Measurements from ENCODE around the gene GLRA1.

DNA sequence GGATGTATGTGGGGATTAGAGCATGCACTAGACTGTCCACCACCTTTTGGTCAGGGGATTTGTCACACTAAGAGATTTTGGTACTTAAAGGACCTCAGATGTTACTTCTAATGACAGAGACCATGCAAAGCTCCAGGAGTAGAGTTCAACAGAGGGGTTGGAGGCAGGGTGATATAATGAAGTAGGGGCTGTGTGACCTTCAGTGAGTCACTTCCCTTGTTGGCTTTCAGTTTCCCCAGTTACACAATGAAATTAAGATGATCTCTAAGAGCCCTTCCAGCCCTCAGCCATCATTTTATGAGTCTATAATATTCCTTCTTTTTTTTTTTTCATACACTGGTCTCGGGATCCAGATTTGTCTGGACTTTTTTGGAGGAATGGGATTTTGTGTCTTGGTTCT lies 26.8 kb downstream of the GLRA1 start:
- TF ChIP-seq POLR2A (IDR thresholded peaks at IDR 0.05): no peak
- TF ChIP-seq, protein P1, sequence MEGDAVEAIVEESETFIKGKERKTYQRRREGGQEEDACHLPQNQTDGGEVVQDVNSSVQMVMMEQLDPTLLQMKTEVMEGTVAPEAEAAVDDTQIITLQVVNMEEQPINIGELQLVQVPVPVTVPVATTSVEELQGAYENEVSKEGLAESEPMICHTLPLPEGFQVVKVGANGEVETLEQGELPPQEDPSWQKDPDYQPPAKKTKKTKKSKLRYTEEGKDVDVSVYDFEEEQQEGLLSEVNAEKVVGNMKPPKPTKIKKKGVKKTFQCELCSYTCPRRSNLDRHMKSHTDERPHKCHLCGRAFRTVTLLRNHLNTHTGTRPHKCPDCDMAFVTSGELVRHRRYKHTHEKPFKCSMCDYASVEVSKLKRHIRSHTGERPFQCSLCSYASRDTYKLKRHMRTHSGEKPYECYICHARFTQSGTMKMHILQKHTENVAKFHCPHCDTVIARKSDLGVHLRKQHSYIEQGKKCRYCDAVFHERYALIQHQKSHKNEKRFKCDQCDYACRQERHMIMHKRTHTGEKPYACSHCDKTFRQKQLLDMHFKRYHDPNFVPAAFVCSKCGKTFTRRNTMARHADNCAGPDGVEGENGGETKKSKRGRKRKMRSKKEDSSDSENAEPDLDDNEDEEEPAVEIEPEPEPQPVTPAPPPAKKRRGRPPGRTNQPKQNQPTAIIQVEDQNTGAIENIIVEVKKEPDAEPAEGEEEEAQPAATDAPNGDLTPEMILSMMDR (IDR thresholded peaks at IDR 0.05): no peak

All from prostate gland (tissue), 2 donors.